ACC112 (cell line): ENCODE results near the gene DDIT3.
"Not testable (repeated sequence)": the region's sequence is repeated elsewhere in the genome, so short reads cannot be mapped to it uniquely, and the experiment has no call there.

Source experiments
- H2AFZ ChIP-seq: fragments of 200-600 bp; sonication (generic); one replicate; pipeline ENCODE4 v1.6.0; 2017; ENCODE audit warnings: antibody characterized with exemption, low read length; ENCODE audit not compliant: unreplicated experiment
- H3K27ac ChIP-seq: fragments of 200-600 bp; sonication (generic); 2 replicates; pipeline ENCODE4 v1.5.1; 2014; ENCODE audit warnings: low read depth, mild to moderate bottlenecking, antibody characterized with exemption, low read length, moderate library complexity
- H3K27me3 ChIP-seq: fragments of 200-600 bp; sonication (generic); 2 replicates; pipeline ENCODE4 v1.6.1; 2014; ENCODE audit warnings: mild to moderate bottlenecking, antibody characterized with exemption, low read length, moderate library complexity, mixed read lengths; ENCODE audit not compliant: insufficient read depth
- H3K36me3 ChIP-seq: fragments of 200-600 bp; sonication (generic); 2 replicates; pipeline ENCODE4 v1.6.1; 2016; ENCODE audit warnings: mild to moderate bottlenecking, antibody characterized with exemption, low read length, moderate library complexity, mixed read lengths; ENCODE audit not compliant: insufficient read depth
- H3K4me1 ChIP-seq: fragments of 200-600 bp; sonication (generic); one replicate; pipeline ENCODE4 v1.6.1; 2016; ENCODE audit warnings: low read length, mixed read lengths; ENCODE audit not compliant: insufficient read depth, unreplicated experiment, control insufficient read depth
- H3K4me3 ChIP-seq: fragments of 200-600 bp; sonication (generic); 2 replicates; pipeline ENCODE4 v1.5.1; 2014; ENCODE audit warnings: mild to moderate bottlenecking, low read depth, low read length
- H3K79me2 ChIP-seq: fragments of 200-600 bp; sonication (generic); one replicate; pipeline ENCODE4 v1.6.0; 2016; ENCODE audit warnings: low read length; ENCODE audit not compliant: control insufficient read depth, unreplicated experiment, insufficient read depth

The DDIT3 gene

DNA sequence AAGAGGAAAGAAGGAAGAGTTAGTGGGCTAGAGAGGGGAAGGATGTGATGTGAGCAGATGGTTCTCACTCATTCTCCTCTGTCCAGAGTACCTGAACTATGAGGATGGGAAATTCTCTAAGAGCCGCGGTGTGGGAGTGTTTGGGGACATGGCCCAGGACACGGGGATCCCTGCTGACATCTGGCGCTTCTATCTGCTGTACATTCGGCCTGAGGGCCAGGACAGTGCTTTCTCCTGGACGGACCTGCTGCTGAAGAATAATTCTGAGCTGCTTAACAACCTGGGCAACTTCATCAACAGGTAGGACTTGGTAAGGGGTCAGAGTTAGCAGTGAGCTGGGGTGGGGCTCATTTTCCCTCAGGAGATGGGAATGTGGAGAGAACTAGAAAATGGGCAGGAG lies 7.6 kb downstream of the DDIT3 start:
- H3K79me2 ChIP-seq = peaks cover 4% of the 10 kb centered on the region
- H3K27me3 ChIP-seq = no peaks in the 10 kb centered on the region
- peaks cover 20% of the 10 kb centered on the region for H3K36me3 ChIP-seq
- no peak overlapping the region for H3K4me3 ChIP-seq
- no peak overlapping the region for H3K27ac ChIP-seq
- H3K4me1 ChIP-seq = peaks cover 9% of the 10 kb centered on the region
- no peak overlapping the region for H2AFZ ChIP-seq

DNA sequence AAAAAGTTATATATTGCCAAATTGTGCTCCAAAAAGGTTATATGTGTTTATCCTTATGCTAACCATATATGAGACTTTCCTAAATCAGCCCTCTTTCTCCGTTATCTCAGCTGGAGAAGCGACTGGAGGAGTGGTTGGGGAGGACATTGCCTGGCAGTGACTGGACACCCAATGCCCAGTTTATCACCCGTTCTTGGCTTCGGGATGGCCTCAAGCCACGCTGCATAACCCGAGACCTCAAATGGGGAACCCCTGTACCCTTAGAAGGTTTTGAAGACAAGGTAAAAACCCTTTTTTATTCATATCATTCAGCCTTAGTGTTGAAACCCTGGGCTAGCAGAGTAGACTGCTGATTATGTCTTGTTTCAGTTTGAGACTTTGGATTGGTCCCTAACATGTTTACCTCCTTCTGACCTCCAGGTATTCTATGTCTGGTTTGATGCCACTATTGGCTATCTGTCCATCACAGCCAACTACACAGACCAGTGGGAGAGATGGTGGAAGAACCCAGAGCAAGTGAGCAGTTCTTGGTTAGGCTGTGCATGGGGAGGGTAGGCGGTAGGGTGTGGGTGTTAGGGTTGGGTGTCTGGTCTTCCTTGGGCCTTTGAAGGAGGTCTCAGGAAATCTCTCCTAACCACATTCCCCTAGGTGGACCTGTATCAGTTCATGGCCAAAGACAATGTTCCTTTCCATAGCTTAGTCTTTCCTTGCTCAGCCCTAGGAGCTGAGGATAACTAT lies 8.6 kb downstream of the DDIT3 start:
- Histone ChIP-seq H3K27ac (no peak overlapping the region), H3K4me3 (no peak overlapping the region), H3K79me2 (no peaks in the 10 kb centered on the region), H3K4me1 (no peaks in the 10 kb centered on the region), H3K36me3 (peaks cover 14% of the 10 kb centered on the region), H3K27me3 (no peaks in the 10 kb centered on the region), H2AFZ (no peak overlapping the region)

DNA sequence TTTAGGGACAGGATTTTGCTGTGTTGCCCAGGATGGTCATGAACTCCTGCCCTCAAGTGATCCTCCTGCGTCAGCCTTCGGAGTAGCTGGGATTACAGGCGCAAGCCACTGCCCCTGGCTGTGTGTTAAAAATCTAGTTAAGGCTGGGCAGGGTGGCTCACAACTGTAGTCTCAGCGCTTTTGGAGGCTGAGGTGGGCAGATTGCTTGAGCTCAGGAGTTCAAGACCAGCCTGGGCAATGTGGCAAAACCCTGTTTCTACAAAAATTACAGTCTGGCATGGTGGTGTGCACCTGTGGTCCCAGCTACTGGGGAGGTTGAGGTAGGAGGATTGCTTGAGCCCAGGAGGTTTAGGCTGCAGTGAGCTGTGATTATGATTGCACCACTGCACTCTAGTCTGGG lies 9.2 kb downstream of the DDIT3 start:
- no peaks in the 10 kb centered on the region for H3K79me2 ChIP-seq

DNA sequence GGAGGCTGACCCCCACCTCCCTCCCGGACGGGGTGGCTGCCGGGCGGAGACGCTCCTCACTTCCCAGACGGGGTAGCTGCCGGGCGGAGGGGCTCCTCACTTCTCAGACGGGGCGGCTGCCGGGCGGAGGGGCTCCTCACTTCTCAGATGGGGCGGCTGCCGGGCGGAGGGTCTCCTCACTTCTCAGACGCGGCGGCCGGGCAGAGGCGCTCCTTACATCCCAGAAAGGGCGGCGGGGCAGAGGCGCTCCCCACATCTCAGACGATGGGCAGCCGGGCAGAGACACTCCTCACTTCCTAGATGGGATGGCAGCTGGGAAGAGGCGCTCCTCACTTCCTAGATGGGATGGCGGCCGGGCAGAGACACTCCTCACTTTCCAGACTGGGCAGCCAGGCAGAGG lies 12.5 kb downstream of the DDIT3 start:
- peaks cover 16% of the 10 kb centered on the region for H3K36me3 ChIP-seq
- not testable (repeated sequence) for H3K4me1 ChIP-seq, H3K27me3 ChIP-seq, H2AFZ ChIP-seq, H3K4me3 ChIP-seq, H3K79me2 ChIP-seq, H3K27ac ChIP-seq

More for the DNA sequence above, 9.2 kb downstream of the DDIT3 start:
- H3K27ac ChIP-seq = no peak overlapping the region
- no peaks in the 10 kb centered on the region for H3K27me3 ChIP-seq
- no peaks in the 10 kb centered on the region for H3K4me1 ChIP-seq
- H2AFZ ChIP-seq = no peak overlapping the region
- H3K4me3 ChIP-seq = no peak overlapping the region
- H3K36me3 ChIP-seq = peaks cover 13% of the 10 kb centered on the region

DNA sequence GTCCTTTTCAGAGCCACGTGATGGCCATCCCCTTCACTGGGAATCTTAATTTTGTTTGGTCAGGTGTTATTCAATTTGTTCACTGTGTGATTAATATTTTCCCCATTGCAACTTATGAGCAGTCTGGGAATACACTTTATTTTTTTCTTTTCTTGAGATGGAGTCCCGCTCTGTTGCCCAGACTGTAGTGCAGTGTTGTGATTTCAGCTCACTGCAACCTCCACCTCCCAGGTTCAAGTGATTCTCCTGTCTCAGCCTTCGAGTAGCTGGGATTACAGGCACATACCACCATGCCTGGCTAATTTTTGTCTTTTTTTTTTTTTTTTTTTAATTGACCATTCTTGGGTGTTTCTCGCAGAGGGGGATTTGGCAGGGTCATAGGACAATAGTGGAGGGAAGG lies 13.8 kb downstream of the DDIT3 start:
- H3K27me3 ChIP-seq, H2AFZ ChIP-seq, H3K4me1 ChIP-seq, H3K4me3 ChIP-seq, H3K27ac ChIP-seq, H3K79me2 ChIP-seq: not testable (repeated sequence)
- H3K36me3 ChIP-seq = peaks cover 15% of the 10 kb centered on the region

DNA sequence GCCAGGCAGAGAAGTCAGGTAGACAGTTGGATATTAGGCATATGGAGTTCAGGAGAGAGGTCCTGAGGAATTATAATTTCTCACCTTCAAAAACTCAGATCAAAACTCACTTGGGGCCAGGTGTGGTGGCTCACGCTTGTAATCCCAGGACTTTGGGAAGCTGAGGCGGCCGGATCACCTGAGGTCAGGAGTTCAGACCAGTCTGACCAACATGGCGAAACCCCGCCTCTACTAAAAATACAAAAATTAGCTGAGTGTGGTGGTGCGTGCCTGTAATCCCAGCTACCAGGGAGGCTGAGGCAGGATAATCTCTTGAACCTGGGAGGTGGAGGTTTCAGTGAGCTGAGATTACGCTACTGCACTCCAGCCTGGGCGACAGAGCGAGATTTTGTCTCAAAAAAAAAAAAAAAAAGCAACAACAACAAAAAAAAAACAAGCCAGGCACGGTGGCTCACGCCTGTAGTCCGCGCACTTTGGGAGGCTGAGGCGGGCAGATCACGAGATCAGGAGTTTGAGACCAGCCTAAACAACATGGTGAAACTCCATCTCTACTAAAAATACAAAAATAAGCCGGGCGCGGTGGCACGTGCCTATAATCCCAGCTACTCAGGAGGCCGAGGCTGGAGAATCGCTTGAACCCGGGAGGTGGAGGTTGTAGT lies 17.9 kb downstream of the DDIT3 start:
- H3K27ac ChIP-seq, H3K4me3 ChIP-seq, H3K79me2 ChIP-seq, H2AFZ ChIP-seq, H3K27me3 ChIP-seq, H3K4me1 ChIP-seq: not testable (repeated sequence)
- peaks cover 39% of the 10 kb centered on the region for H3K36me3 ChIP-seq

DNA sequence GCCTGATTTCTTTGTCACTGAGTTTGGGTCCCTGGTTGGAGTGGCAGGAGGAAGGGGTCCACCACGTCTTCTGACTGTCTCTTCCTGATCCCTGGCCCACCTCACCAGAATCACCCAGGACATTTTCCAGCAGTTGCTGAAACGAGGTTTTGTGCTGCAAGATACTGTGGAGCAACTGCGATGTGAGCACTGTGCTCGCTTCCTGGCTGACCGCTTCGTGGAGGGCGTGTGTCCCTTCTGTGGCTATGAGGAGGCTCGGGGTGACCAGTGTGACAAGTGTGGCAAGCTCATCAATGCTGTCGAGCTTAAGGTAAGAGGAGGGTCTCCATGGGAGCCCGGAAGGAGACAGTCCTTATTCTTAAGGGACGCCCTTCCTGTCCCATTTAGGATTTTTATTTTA lies 20.1 kb downstream of the DDIT3 start:
- peaks cover 39% of the 10 kb centered on the region for H3K36me3 ChIP-seq
- no peak overlapping the region for H3K27ac ChIP-seq
- no peaks in the 10 kb centered on the region for H3K79me2 ChIP-seq
- no peaks in the 10 kb centered on the region for H3K4me1 ChIP-seq
- no peak overlapping the region for H2AFZ ChIP-seq
- no peak overlapping the region for H3K4me3 ChIP-seq
- H3K27me3 ChIP-seq = no peaks in the 10 kb centered on the region

DNA sequence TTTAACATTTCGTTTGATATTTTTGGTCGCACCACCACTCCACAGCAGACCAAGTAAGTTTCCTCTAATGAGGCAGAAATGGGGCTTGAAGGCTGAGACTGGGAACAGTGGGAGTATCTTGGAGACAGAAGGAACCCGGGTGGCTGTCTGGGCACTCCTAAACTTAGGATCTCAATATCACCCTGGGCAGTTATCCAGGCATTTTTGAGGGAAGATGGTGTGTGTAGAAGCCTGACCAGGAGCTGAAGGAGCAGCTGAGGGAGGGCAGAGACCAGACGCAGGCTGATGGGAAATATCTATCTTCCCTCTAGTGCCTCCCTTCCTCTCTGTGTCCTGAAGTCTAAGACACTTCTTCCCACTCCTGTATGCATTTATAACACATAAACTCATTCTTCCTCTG lies 21.7 kb downstream of the DDIT3 start:
- Histone ChIP-seq H3K4me1 (no peaks in the 10 kb centered on the region), H3K36me3 (peaks cover 34% of the 10 kb centered on the region), H3K27me3 (no peaks in the 10 kb centered on the region), H2AFZ (no peak overlapping the region), H3K4me3 (no peak overlapping the region), H3K79me2 (no peaks in the 10 kb centered on the region), H3K27ac (no peak overlapping the region)

DNA sequence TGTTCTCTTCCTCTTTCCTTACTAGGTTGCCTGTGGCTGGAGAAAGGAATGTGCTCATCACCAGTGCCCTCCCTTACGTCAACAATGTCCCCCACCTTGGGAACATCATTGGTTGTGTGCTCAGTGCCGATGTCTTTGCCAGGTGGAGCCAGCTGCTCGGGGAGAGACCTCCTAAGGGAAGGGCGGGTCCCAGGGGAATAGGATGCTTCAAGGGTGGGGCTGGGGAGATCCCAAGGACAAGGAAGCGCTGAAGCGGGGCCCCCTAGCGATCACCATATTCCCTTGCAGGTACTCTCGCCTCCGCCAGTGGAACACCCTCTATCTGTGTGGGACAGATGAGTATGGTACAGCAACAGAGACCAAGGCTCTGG lies 22.2 kb downstream of the DDIT3 start:
- Histone ChIP-seq H3K4me3 (no peak overlapping the region), H3K36me3 (peaks cover 34% of the 10 kb centered on the region), H3K27me3 (no peaks in the 10 kb centered on the region), H2AFZ (no peak overlapping the region), H3K79me2 (no peaks in the 10 kb centered on the region), H3K4me1 (no peaks in the 10 kb centered on the region), H3K27ac (no peak overlapping the region)

DNA sequence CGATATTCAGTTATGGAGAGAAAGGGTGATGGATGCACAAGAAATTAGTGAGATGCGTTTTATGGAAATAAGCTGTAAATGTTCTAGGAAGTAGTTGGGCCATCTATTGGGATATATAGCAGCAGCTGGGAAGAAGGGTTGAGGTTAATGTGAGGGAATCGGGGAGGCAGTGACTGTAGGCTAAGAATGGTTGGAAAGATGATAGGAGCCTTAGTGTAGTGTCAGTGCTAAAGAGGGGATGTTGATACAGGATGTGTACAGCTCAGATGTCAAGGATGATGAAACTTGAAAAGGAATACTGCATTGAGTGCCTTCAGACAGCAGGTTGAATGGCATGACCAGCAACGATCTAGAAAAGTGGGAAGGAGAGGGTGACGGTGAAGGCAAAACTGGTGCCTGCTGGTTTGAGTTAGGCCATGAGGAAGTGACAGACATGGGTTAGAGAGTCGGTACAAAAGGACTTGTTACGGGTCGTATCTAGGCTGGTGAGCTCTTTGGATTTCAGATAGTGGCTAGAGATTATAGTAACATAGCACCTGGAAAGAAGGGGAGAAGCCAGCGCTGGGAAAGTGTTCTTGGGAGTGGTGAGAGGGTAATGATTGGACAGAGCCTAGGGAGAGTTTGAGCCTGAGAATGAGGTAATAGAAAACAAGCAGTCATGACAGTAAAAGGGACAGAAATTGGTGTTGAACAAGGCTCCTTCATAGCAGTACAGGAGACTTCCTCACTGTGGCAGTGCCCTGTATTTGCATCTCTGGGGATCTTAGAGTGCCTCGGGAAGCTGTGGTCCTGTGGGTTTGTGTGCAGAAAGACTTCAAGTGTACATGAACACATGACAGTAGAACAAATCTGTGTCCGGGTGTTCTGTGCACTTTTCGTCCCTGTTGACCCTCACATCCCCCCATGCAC lies 22.8 kb downstream of the DDIT3 start:
- H2AFZ ChIP-seq = no peak overlapping the region
- H3K36me3 ChIP-seq = peaks cover 39% of the 10 kb centered on the region
- no peak overlapping the region for H3K27ac ChIP-seq
- H3K4me3 ChIP-seq = no peak overlapping the region
- no peaks in the 10 kb centered on the region for H3K79me2 ChIP-seq
- no peaks in the 10 kb centered on the region for H3K27me3 ChIP-seq
- H3K4me1 ChIP-seq = no peaks in the 10 kb centered on the region
